Measurements from ENCODE around the gene DTNB. TPM values are rescaled to one million over a fixed set of nuclear protein-coding genes. Genes with fewer than 3 reads are reported as not detected.

The DTNB gene
- total and polyA plus RNA-seq, 10 of the 15 experiments (the other 5 are each of a cell fraction or from before 2014, with no cell fraction given), result 4.5 to 30.6 (median 11.9) TPM

GRCh38 chr2:25521665-25522387, 151.6 kb downstream of the DTNB start (continued):
- TF ChIP-seq BMI1 (IDR thresholded peaks at IDR 0.05; ENCODE audit: borderline replicate concordance) (no peak), HDAC2 (IDR thresholded peaks at IDR 0.05) (no peak), POLR2AphosphoS5 (IDR thresholded peaks at IDR 0.05; ENCODE audit: low read length) (no peak), RBBP5 (conservative IDR thresholded peaks at IDR 0.05) (no peak), EGR1 (IDR thresholded peaks at IDR 0.05; ENCODE audit: borderline replicate concordance in 1 of 2, low read depth in 2 of 2, low read length in 2 of 2) (no peak), USF2 (IDR thresholded peaks at IDR 0.05; ENCODE audit: borderline replicate concordance, low read depth, low read length) (no peak), SREBF1 (IDR thresholded peaks at IDR 0.05; ENCODE audit: low read length) (no peak), STAT1 (conservative IDR thresholded peaks at IDR 0.05) (no peak), MXI1 (IDR thresholded peaks at IDR 0.05; ENCODE audit: low read depth, low read length) (0 out of 2 replicates have a peak, but pooled peaks have one; percentile 15), ZNF592 (IDR thresholded peaks at IDR 0.05) (peak; percentile 80), BCLAF1 (IDR thresholded peaks at IDR 0.05) (no peak), ETV6 (conservative IDR thresholded peaks at IDR 0.05 in 1 of 2, IDR thresholded peaks at IDR 0.05 in 1 of 2; ENCODE audit: borderline replicate concordance in 1 of 2, low read depth in 1 of 2) (peak in 1 of 2 experiments; percentile 34; a peak in 1 of 4 replicates), E4F1 (IDR thresholded peaks at IDR 0.05; ENCODE audit: borderline replicate concordance, partially characterized antibody) (no peak), TAF1 (IDR thresholded peaks at IDR 0.05; ENCODE audit: borderline replicate concordance, low read depth, low read length) (no peak), WRNIP1 (IDR thresholded peaks at IDR 0.05; ENCODE audit: borderline replicate concordance, low read depth, low read length) (no peak), ASH2L (IDR thresholded peaks at IDR 0.05; ENCODE audit: borderline replicate concordance, low read depth) (no peak), MAX (IDR thresholded peaks at IDR 0.05; ENCODE audit: low read depth, low read length) (no peak), STAT3 (IDR thresholded peaks at IDR 0.05; ENCODE audit: low read depth, low read length) (no peak), IRF4 (IDR thresholded peaks at IDR 0.05; ENCODE audit: low read depth, low read length) (peak; percentile 25; the same call in 1 of the 2 replicates)

Data from GM12878 (cell line).